ACHN (cell line): ENCODE measurements around the gene BLACAT1.
"Not testable (repeated sequence)": the region's sequence is repeated elsewhere in the genome, so short reads cannot be mapped to it uniquely, and the experiment has no call there.

Source experiments
- DNase-seq: peaks from one replicate; pipeline ENCODE4 v3.0.0-alpha.2; 2015
- in situ Hi-C: cut with HindIII; loops from 2 replicates; pipeline ENCODE4 v1.10.0; 2017; ENCODE audit warnings: low sequenced_read_pairs, low pct_ligation_motif_present, low pct_unique_long_range_greater_than_20kb

Gene BLACAT1

GRCh38 chr1:205429762-205430695 is 25.8 kb downstream of the BLACAT1 start:
- DNase-seq = no peak
- in situ Hi-C loops = no loop called here

- DNase-seq = no peak
- in situ Hi-C loops = no loop called here
Observed at GRCh38 chr1:205424901-205425600, 30.8 kb downstream of the BLACAT1 start.

- in situ Hi-C loops = no loop called here
- DNase-seq = no peak
Observed at GRCh38 chr1:205423814-205424399, 31.9 kb downstream of the BLACAT1 start.

GRCh38 chr1:205422993-205423642 is 32.7 kb downstream of the BLACAT1 start:
- in situ Hi-C loops = no loop called here
- no peak for DNase-seq

GRCh38 chr1:205421798-205422197 is 34.0 kb downstream of the BLACAT1 start, which contains the start of gene LEMD1:
Gene LEMD1 (minus strand): TSS chr1:205422056. CDS start chr1:205420536, 1,520 bp downstream.
- DNase-seq = no peak
- in situ Hi-C loops = no loop called here

GRCh38 chr1:205420938-205421337 is 34.9 kb downstream of the BLACAT1 start:
- in situ Hi-C loops = no loop called here
- no peak for DNase-seq

- in situ Hi-C loops = no loop called here
- DNase-seq = no peak
Observed at GRCh38 chr1:205417870-205418635, 37.8 kb downstream of the BLACAT1 start.

- in situ Hi-C loops = no loop called here
- no peak for DNase-seq
Observed at GRCh38 chr1:205416322-205416721, 39.5 kb downstream of the BLACAT1 start.

- no peak for DNase-seq
- in situ Hi-C loops = no loop called here
Observed at GRCh38 chr1:205410581-205411298, 45.1 kb downstream of the BLACAT1 start.

- DNase-seq = no peak
- in situ Hi-C loops = no loop called here
Observed at GRCh38 chr1:205407970-205408369, 47.9 kb downstream of the BLACAT1 start.

- in situ Hi-C loops, DNase-seq: not testable (repeated sequence)
Observed at GRCh38 chr1:205406252-205406651, 49.6 kb downstream of the BLACAT1 start.
